Adipocyte (in vitro differentiated cells): Measurements from ENCODE around the gene NT5C1B.

Experiments
- DNase-seq: peaks from one replicate; pipeline ENCODE4 v3.0.0-alpha.2; 2015; ENCODE audit warnings: low read depth
- H3K27me3 ChIP-seq: replicated peaks from 2 replicates; pipeline ENCODE4 v1.7.0; 2013; ENCODE audit warnings: mild to moderate bottlenecking, low read length, moderate library complexity; ENCODE audit not compliant: control insufficient read depth, insufficient read depth
- H3K36me3 ChIP-seq: 2 replicates; pipeline ENCODE4 v1.7.0; 2013; ENCODE audit warnings: low read length, mild to moderate bottlenecking, moderate library complexity; ENCODE audit not compliant: control insufficient read depth, insufficient read depth, severe bottlenecking
- H3K4me1 ChIP-seq: 2 replicates; pipeline ENCODE4 v1.7.0; 2013; ENCODE audit warnings: mild to moderate bottlenecking, low read length, moderate library complexity; ENCODE audit not compliant: control insufficient read depth, insufficient read depth
- H3K4me3 ChIP-seq: 2 replicates; pipeline ENCODE4 v1.7.0; 2013; ENCODE audit warnings: mild to moderate bottlenecking, low read length, moderate library complexity
- H3K9ac ChIP-seq: 2 replicates; pipeline ENCODE4 v1.7.0; 2013; ENCODE audit warnings: mild to moderate bottlenecking, low read length, moderate library complexity
- H3K9me3 ChIP-seq: 2 replicates; pipeline ENCODE4 v1.7.0; 2013; ENCODE audit warnings: mild to moderate bottlenecking, low read length, moderate library complexity; ENCODE audit not compliant: control insufficient read depth

The NT5C1B gene

GRCh38 chr2:18619091-18619490 is 29.7 kb upstream of the NT5C1B start:
- H3K9ac ChIP-seq, result no peak overlapping the region

GRCh38 chr2:18614041-18614440 is 24.7 kb upstream of the NT5C1B start:
- DNase-seq, result peak; percentile 52

More at GRCh38 chr2:18619091-18619490, 29.7 kb upstream of the NT5C1B start:
- Histone ChIP-seq H3K4me3 (no peak overlapping the region), H3K4me1 (peaks cover 34% of the 10 kb centered on the region), H3K36me3 (no peaks in the 10 kb centered on the region), H3K9me3 (peaks cover 6% of the 10 kb centered on the region), H3K27me3 (no peaks in the 10 kb centered on the region)
- no peak for DNase-seq

GRCh38 chr2:18612133-18612532 is 22.8 kb upstream of the NT5C1B start:
- DNase-seq, result no peak
- Histone ChIP-seq H3K4me3 (no peak overlapping the region), H3K36me3 (no peaks in the 10 kb centered on the region), H3K9ac (no peak overlapping the region), H3K27me3 (no peaks in the 10 kb centered on the region), H3K9me3 (no peaks in the 10 kb centered on the region), H3K4me1 (no peaks in the 10 kb centered on the region)

More at GRCh38 chr2:18614041-18614440, 24.7 kb upstream of the NT5C1B start:
- Histone ChIP-seq H3K4me1 (no peaks in the 10 kb centered on the region), H3K4me3 (no peak overlapping the region), H3K9me3 (peaks cover 6% of the 10 kb centered on the region), H3K36me3 (no peaks in the 10 kb centered on the region), H3K9ac (no peak overlapping the region), H3K27me3 (no peaks in the 10 kb centered on the region)

GRCh38 chr2:18611604-18612003 is 22.2 kb upstream of the NT5C1B start:
- H3K27me3 ChIP-seq, result no peaks in the 10 kb centered on the region
- no peak for DNase-seq
- H3K4me3 ChIP-seq, result no peak overlapping the region
- H3K4me1 ChIP-seq, result no peaks in the 10 kb centered on the region
- H3K9me3 ChIP-seq, result no peaks in the 10 kb centered on the region
- H3K36me3 ChIP-seq, result no peaks in the 10 kb centered on the region
- no peak overlapping the region for H3K9ac ChIP-seq

GRCh38 chr2:18611184-18611583 is 21.8 kb upstream of the NT5C1B start:
- no peaks in the 10 kb centered on the region for H3K9me3 ChIP-seq
- no peaks in the 10 kb centered on the region for H3K36me3 ChIP-seq
- DNase-seq, result no peak
- H3K9ac ChIP-seq, result no peak overlapping the region
- H3K4me1 ChIP-seq, result no peaks in the 10 kb centered on the region
- no peak overlapping the region for H3K4me3 ChIP-seq
- H3K27me3 ChIP-seq, result no peaks in the 10 kb centered on the region

GRCh38 chr2:18610651-18611050 is 21.3 kb upstream of the NT5C1B start:
- H3K9ac ChIP-seq, result no peak overlapping the region
- H3K9me3 ChIP-seq, result no peaks in the 10 kb centered on the region
- H3K27me3 ChIP-seq, result no peaks in the 10 kb centered on the region
- H3K4me1 ChIP-seq, result no peaks in the 10 kb centered on the region
- no peak overlapping the region for H3K4me3 ChIP-seq
- no peak for DNase-seq
- no peaks in the 10 kb centered on the region for H3K36me3 ChIP-seq

- DNase-seq, result no peak
- Histone ChIP-seq H3K4me3 (no peak overlapping the region), H3K9ac (no peak overlapping the region), H3K9me3 (no peaks in the 10 kb centered on the region), H3K4me1 (no peaks in the 10 kb centered on the region), H3K27me3 (no peaks in the 10 kb centered on the region), H3K36me3 (no peaks in the 10 kb centered on the region)
These were observed 20.7 kb upstream of the NT5C1B start for GRCh38 chr2:18610090-18610489.

- no peak overlapping the region for H3K9ac ChIP-seq
- DNase-seq, result no peak
- no peaks in the 10 kb centered on the region for H3K9me3 ChIP-seq
- H3K4me3 ChIP-seq, result no peak overlapping the region
- no peaks in the 10 kb centered on the region for H3K27me3 ChIP-seq
- peaks cover 8% of the 10 kb centered on the region for H3K4me1 ChIP-seq
- no peaks in the 10 kb centered on the region for H3K36me3 ChIP-seq
These were observed 15.7 kb upstream of the NT5C1B start for GRCh38 chr2:18605115-18605514.

GRCh38 chr2:18604531-18604885 is 15.1 kb upstream of the NT5C1B start:
- no peak for DNase-seq
- Histone ChIP-seq H3K4me1 (peaks cover 14% of the 10 kb centered on the region), H3K27me3 (no peaks in the 10 kb centered on the region), H3K4me3 (no peak overlapping the region), H3K9me3 (no peaks in the 10 kb centered on the region), H3K36me3 (no peaks in the 10 kb centered on the region), H3K9ac (no peak overlapping the region)

GRCh38 chr2:18603854-18604530 is 14.6 kb upstream of the NT5C1B start:
- no peak overlapping the region for H3K9ac ChIP-seq
- H3K36me3 ChIP-seq, result no peaks in the 10 kb centered on the region
- no peaks in the 10 kb centered on the region for H3K9me3 ChIP-seq
- H3K4me1 ChIP-seq, result peaks cover 19% of the 10 kb centered on the region
- no peak overlapping the region for H3K4me3 ChIP-seq
- H3K27me3 ChIP-seq, result no peaks in the 10 kb centered on the region
- peak; percentile 44 for DNase-seq

- Histone ChIP-seq H3K36me3 (no peaks in the 10 kb centered on the region), H3K4me1 (peaks cover 28% of the 10 kb centered on the region), H3K4me3 (no peak overlapping the region), H3K9ac (no peak overlapping the region), H3K27me3 (no peaks in the 10 kb centered on the region), H3K9me3 (no peaks in the 10 kb centered on the region)
- DNase-seq, result no peak
These were observed 12.9 kb upstream of the NT5C1B start for GRCh38 chr2:18602298-18602697.

- no peak overlapping the region for H3K4me3 ChIP-seq
- H3K9me3 ChIP-seq, result peaks cover 4% of the 10 kb centered on the region
- DNase-seq, result no peak
- H3K36me3 ChIP-seq, result no peaks in the 10 kb centered on the region
- H3K27me3 ChIP-seq, result no peaks in the 10 kb centered on the region
- peak overlapping the region; percentile 14 for H3K9ac ChIP-seq
- peaks cover 28% of the 10 kb centered on the region for H3K4me1 ChIP-seq
These were observed 10.9 kb upstream of the NT5C1B start for GRCh38 chr2:18600255-18600613.
